ENCODE results near the gene SLC6A13. TPM values are rescaled to one million over a fixed set of nuclear protein-coding genes. Genes with fewer than 3 reads are reported as not detected.

The SLC6A13 gene
- total RNA-seq, 1 donor from 2014 or later = 0.38 TPM

DNA sequence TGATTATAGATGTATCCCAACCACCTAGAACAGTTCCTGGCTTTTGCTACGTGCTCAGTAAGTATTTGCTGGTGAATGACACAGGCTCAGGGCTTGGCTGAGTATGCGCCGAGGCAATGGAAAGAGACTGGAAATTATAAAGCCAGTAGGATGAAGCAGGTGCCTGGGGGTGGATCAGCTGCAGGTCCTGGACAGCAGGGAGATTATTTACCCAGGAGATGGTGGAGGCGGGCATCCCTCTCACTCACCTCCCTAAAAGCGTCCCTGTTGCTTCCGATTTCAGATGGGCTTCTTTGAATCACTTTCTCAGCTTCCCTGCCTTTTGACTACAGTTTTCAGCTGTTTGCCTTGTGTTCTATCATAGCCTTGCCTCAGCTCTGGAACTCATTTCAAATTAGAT lies 6.4 kb downstream of the SLC6A13 start:
- Mint-ChIP-seq H3K36me3 (ENCODE audit: low read depth) (no peaks in the 10 kb centered on the region), H3K9me3 (no peaks in the 10 kb centered on the region), H3K4me1 (no peaks in the 10 kb centered on the region), H3K27me3 (peaks cover 43% of the 10 kb centered on the region), H3K4me3 (no peak overlapping the region), H3K27ac (no peak overlapping the region)
- ChIA-PET POLR2A (no interaction called here), CTCF (no interaction called here)
- ATAC-seq (ENCODE audit: low read depth) = no peak
- intact Hi-C loops (cut with micrococcal nuclease) = no loop called here
- TF ChIP-seq, protein P1, sequence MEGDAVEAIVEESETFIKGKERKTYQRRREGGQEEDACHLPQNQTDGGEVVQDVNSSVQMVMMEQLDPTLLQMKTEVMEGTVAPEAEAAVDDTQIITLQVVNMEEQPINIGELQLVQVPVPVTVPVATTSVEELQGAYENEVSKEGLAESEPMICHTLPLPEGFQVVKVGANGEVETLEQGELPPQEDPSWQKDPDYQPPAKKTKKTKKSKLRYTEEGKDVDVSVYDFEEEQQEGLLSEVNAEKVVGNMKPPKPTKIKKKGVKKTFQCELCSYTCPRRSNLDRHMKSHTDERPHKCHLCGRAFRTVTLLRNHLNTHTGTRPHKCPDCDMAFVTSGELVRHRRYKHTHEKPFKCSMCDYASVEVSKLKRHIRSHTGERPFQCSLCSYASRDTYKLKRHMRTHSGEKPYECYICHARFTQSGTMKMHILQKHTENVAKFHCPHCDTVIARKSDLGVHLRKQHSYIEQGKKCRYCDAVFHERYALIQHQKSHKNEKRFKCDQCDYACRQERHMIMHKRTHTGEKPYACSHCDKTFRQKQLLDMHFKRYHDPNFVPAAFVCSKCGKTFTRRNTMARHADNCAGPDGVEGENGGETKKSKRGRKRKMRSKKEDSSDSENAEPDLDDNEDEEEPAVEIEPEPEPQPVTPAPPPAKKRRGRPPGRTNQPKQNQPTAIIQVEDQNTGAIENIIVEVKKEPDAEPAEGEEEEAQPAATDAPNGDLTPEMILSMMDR (IDR thresholded peaks at IDR 0.05) = no peak
- DNase-seq = no peak

DNA sequence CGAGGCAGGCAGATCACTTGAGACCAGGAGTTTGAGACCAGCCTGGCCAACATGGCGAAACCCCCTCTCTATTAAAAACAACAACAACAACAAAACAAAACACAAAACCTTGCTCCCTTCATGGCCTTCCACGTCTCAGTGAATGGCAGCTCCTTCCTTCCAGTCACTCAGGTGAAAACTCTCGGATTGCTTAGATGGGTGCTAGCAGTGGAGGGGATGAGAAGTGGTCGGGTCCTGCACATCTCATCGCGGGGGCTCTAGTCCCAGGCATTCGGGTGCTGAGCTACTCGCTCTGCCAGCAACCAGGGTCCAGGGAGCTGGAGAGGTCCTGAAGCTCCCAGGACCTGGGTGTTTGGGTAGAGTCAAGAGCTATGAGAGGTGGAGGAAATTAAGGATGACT lies 7.7 kb downstream of the SLC6A13 start:
- DNase-seq = no peak
- no peak overlapping the region for H3K27ac Mint-ChIP-seq
- H3K36me3 Mint-ChIP-seq (ENCODE audit: low read depth) = no peaks in the 10 kb centered on the region
- ChIA-PET CTCF (no interaction called here), POLR2A (no interaction called here)
- no peaks in the 10 kb centered on the region for H3K4me1 Mint-ChIP-seq
- no peak for ATAC-seq (ENCODE audit: low read depth)
- peaks cover 43% of the 10 kb centered on the region for H3K27me3 Mint-ChIP-seq
- intact Hi-C loops (cut with micrococcal nuclease) = no loop called here
- no peaks in the 10 kb centered on the region for H3K9me3 Mint-ChIP-seq
- H3K4me3 Mint-ChIP-seq = no peak overlapping the region
- TF ChIP-seq, protein P1 (IDR thresholded peaks at IDR 0.05) = no peak

DNA sequence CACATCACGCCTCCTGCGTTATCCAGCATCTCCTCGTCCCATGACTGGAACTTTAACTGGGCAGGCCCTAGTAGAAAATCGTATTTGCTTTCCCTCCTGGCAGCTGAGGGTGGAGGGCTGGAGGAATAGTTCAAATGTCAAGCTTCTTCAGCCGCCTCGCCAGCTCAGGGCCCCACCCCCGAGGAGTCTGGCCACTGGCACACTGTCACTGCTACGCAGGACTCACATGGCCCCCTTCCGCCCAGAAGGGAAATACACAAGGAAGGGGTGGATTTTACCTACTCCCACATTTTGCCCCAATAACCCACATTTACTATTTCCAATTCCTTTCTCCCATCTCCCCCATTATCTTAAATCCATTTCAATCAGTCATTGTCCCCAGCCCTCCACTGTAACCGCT lies 8.6 kb downstream of the SLC6A13 start:
- H3K9me3 Mint-ChIP-seq = no peaks in the 10 kb centered on the region
- H3K4me1 Mint-ChIP-seq = no peaks in the 10 kb centered on the region
- ChIA-PET POLR2A (no interaction called here), CTCF (no interaction called here)
- no peak for DNase-seq
- no peak for ATAC-seq (ENCODE audit: low read depth)
- peaks cover 41% of the 10 kb centered on the region for H3K27me3 Mint-ChIP-seq
- no peak overlapping the region for H3K4me3 Mint-ChIP-seq
- intact Hi-C loops (cut with micrococcal nuclease) = no loop called here
- TF ChIP-seq, protein P1 (IDR thresholded peaks at IDR 0.05) = no peak
- H3K36me3 Mint-ChIP-seq (ENCODE audit: low read depth) = no peaks in the 10 kb centered on the region
- no peak overlapping the region for H3K27ac Mint-ChIP-seq

DNA sequence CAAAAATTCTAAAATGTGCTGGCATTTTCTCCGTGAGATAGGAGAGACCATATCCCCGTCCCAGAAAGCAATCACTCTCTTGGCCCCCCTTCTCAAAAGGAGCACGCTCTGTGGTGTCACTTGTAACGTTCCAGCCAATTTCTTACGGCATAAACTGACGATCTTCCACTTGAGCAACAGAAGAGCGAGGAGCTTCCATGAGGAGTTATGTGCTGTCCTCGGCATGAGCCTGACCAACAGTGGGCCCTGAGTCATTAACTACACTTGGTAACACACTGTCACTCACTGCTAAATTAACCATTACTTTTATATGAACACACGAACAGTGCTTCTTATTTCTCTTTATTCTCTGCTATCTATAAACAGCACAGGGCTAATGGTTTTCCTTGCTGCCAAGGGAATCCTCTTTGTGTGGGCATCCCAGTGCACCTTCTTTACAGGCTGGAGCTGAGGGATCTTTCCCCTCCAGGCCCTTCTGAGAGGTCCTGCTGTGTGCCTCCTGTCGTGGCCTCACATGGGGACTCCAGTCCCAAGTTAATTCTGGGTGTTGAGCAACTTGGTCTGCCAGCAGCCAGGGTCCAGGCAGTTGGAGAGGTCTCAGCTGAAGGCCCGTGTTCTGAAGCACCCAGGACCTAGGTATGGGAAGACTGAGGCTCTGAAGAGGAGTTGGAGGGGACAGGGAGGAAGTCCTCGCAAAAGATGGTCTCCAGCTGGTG lies 9.4 kb downstream of the SLC6A13 start:
- intact Hi-C loops (cut with micrococcal nuclease) = no loop called here
- Mint-ChIP-seq H3K4me1 (no peaks in the 10 kb centered on the region), H3K27me3 (peaks cover 41% of the 10 kb centered on the region), H3K27ac (no peak overlapping the region), H3K4me3 (no peak overlapping the region), H3K9me3 (no peaks in the 10 kb centered on the region), H3K36me3 (ENCODE audit: low read depth) (no peaks in the 10 kb centered on the region)
- TF ChIP-seq, protein P1 (IDR thresholded peaks at IDR 0.05) = no peak
- no peak for DNase-seq
- ChIA-PET CTCF (no interaction called here), POLR2A (no interaction called here)
- ATAC-seq (ENCODE audit: low read depth) = no peak

DNA sequence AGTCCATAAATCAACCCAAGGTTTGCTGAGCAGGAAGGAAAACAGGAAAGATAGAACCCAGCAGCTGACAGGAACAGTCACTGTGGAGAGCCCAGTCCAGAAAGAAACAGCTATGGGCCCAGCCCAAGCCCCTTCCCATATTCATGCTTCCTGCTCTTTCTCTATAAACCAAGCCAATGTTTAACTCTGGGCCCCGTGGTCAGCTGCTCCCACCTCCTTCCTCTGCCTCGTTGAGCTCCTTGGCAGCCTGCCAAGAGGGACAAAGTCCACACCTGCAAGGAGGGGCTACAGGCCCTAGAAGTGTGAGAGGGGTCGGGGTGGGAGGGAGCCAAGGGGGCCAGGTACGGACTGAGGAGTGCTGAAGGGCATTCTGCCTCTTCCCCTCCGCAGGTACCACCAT lies 10.0 kb downstream of the SLC6A13 start:
- DNase-seq (no peak), ATAC-seq (ENCODE audit: low read depth) (no peak)
- ChIA-PET POLR2A (no interaction called here), CTCF (no interaction called here)
- Mint-ChIP-seq H3K4me1 (no peaks in the 10 kb centered on the region), H3K27me3 (peaks cover 35% of the 10 kb centered on the region), H3K36me3 (ENCODE audit: low read depth) (no peaks in the 10 kb centered on the region), H3K4me3 (no peak overlapping the region), H3K9me3 (peaks cover 4% of the 10 kb centered on the region), H3K27ac (no peak overlapping the region)
- intact Hi-C loops (cut with micrococcal nuclease) = no loop called here
- TF ChIP-seq, protein P1 (IDR thresholded peaks at IDR 0.05) = no peak
